ENCODE measurements around the gene ANKRD44.
A peak's percentile ranks its signal among the peaks of the same experiment; 100 is the strongest.

Gene ANKRD44

DNA sequence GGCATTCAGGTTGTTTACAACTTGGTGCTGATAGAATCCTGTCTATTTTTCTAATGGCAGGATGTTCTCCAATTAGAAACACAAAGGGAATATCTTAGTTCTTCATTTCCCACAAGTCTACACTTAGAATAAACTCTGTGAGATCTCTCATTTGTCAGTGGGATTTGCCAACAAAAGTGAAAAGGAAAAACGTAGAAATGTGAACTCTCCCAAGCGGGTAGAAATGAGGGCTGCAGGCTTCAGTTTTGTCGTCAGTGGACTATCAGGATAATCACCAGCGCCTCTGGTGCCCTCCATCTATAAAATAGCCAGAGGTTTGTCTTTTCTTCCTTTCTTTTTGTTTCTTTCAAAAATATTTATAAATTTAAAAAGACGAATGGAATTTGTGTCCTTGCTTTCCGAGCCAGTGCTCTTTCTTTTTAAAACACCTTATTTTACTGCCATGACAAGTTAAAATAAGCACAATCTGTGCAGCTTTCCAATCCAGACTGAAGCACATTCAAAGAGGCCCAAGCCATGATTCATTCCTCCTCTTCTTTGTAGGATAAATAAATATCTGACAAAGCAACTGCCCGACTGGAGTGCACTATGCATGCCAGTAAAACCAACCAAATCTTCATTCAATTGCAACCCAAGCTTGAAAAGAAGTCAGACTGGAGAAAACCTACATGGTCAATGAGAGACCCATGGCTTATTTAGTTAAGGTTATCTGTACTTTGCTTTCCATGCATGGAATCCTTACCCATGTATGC is 185.8 kb downstream of the ANKRD44 start:
- DNase-seq (ENCODE audit: low spot score): no peak
- H3K4me3 Mint-ChIP-seq: no peak overlapping the region
- H3K9me3 Mint-ChIP-seq: peaks cover 17% of the 10 kb centered on the region
- no peaks in the 10 kb centered on the region for H3K27me3 Mint-ChIP-seq (ENCODE audit: low read depth)
- peak overlapping the region; percentile 31 for H3K27ac Mint-ChIP-seq
- H3K4me1 Mint-ChIP-seq (ENCODE audit: low read depth): peaks cover 46% of the 10 kb centered on the region
- peaks cover 80% of the 10 kb centered on the region for H3K36me3 Mint-ChIP-seq (ENCODE audit: low read depth)

DNA sequence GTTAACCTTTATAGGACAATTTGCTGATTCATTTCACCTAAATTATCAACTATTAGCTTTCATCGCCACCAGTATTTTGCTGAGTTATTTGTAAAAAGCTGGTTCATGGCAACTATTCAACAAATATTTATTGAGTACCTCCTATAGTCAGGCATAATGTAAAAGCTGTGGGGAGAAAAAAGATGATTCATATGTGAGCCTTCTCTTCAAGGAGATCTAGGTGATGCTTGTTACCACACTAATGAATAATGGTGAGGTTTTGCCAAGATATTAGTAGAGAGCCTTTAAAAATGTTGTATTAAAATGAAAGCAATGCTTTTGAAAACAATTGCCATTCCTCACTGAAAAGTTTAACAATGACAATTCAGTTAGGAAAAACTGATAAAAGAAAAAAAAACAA is 187.8 kb downstream of the ANKRD44 start:
- peaks cover 3% of the 10 kb centered on the region for H3K9me3 Mint-ChIP-seq
- H3K27me3 Mint-ChIP-seq (ENCODE audit: low read depth): no peaks in the 10 kb centered on the region

DNA sequence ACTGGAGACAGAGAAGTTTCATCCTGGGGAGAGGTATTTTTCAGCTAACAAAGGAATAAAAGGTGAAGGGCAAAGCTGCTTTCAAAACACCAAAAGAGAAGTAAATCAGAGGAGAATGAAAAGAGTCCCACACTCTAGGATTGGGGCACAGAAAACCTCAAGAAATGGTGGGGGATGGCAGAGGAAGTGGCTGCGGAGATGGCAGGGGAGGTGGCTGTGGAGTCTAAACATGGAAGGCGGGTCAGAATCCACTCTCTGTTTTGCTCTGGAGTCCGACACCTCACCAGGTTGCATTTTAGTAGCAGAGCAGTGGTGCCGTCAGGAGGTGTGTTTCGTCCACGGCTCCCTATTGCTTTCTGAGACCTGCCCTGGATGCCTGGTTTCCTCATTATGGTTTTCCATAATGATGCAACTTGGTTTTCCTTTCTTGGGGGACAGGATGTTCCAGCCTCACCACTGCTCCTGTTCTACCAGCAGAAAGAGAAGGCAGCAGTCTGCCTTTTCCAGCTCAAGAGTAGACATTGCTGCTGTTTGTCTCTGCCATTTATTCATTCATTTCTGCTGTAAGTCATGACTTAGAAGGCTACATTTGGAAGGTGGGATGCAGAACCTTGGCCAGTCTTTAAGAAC is 188.7 kb downstream of the ANKRD44 start:
- DNase-seq (ENCODE audit: low spot score): no peak
- Mint-ChIP-seq H3K4me3 (peak overlapping the region; percentile 10), H3K27me3 (ENCODE audit: low read depth) (no peaks in the 10 kb centered on the region), H3K27ac (peak overlapping the region; percentile 48), H3K4me1 (ENCODE audit: low read depth) (peaks cover 36% of the 10 kb centered on the region), H3K9me3 (no peaks in the 10 kb centered on the region), H3K36me3 (ENCODE audit: low read depth) (peaks cover 80% of the 10 kb centered on the region)

More for the DNA sequence above, 187.8 kb downstream of the ANKRD44 start:
- Mint-ChIP-seq H3K4me1 (ENCODE audit: low read depth) (peaks cover 37% of the 10 kb centered on the region), H3K27ac (no peak overlapping the region), H3K36me3 (ENCODE audit: low read depth) (peaks cover 78% of the 10 kb centered on the region), H3K4me3 (no peak overlapping the region)
- no peak for DNase-seq (ENCODE audit: low spot score)

- Mint-ChIP-seq H3K27me3 (ENCODE audit: low read depth) (no peaks in the 10 kb centered on the region), H3K27ac (peak overlapping the region; percentile 61), H3K4me1 (ENCODE audit: low read depth) (peaks cover 40% of the 10 kb centered on the region), H3K36me3 (ENCODE audit: low read depth) (peaks cover 81% of the 10 kb centered on the region), H3K9me3 (no peaks in the 10 kb centered on the region), H3K4me3 (peak overlapping the region; percentile 10)
- DNase-seq (ENCODE audit: low spot score): no peak
Observed at GRCh38 chr2:197121255-197121654, 189.3 kb downstream of the ANKRD44 start.

DNA sequence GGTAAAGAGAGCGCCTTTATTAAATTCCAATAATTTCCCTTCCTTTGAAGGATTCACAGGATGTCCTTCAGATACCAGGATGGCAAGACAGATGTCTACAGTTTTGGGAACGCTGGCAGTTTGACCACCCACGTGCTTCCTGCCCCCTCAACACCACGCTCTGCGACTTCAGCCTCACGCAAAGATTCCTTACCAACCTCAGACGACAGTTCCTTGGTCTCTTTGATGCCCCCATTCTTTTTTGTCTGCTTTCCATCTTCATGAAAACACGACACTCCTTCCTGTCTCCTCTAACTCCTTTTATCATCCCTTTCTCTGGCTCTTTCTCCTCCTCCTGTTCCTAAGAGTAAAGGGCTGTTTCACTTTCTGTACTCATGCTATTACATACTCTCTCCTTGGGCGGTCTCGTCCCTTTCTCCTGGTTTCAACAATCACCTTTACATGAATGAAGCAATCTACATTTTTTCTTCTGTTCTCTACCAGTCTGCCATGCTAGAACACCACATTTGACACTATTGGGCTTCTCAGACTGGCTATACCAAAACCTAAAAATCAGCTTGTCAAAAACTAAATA is 194.2 kb downstream of the ANKRD44 start:
- Mint-ChIP-seq H3K36me3 (ENCODE audit: low read depth) (peaks cover 52% of the 10 kb centered on the region), H3K27ac (peak overlapping the region; percentile 47), H3K27me3 (ENCODE audit: low read depth) (no peaks in the 10 kb centered on the region), H3K9me3 (no peaks in the 10 kb centered on the region), H3K4me3 (no peak overlapping the region), H3K4me1 (ENCODE audit: low read depth) (peaks cover 28% of the 10 kb centered on the region)
- DNase-seq (ENCODE audit: low spot score): no peak

DNA sequence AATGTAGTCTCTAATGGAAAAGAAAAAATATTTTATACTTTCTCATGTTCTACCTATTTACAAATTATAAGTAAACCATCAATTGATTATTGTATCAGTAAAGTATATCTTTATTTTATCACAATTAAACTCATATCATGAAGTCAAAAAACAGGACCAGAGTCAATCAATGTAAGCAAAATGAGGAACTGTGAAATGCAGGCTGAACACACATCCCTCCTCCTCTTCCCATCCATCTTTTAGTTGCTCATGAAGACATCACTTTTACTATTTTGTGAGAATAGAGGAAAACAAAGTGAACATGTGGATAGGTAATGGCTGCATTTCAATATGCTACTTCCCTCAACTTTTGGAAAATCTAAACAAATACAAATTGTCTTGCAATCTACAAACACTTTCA is 195.3 kb downstream of the ANKRD44 start:
- peaks cover 23% of the 10 kb centered on the region for H3K4me1 Mint-ChIP-seq (ENCODE audit: low read depth)
- no peak overlapping the region for H3K27ac Mint-ChIP-seq
- H3K4me3 Mint-ChIP-seq: no peak overlapping the region

DNA sequence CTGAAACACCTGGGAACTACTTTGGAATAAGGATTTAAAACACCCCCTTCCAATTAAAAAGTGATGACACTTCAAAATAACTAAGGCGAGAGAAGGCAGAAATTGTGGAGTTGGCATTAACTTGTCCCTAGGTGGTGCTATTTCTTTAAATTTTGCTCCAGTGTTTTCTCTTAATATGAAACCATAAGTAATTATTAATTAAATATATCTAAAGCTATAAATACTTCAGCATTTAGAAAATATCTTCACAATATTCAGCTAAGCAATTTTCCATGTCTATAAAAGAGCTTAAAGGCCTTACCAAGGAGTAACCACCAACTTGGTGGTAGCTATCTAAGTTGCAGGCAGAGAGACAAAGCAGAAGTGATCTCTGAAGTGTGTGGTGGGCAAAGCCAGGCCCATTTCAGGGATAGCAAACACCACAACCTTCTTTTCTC is 197.3 kb downstream of the ANKRD44 start:
- no peaks in the 10 kb centered on the region for H3K9me3 Mint-ChIP-seq
- H3K4me1 Mint-ChIP-seq (ENCODE audit: low read depth): peaks cover 16% of the 10 kb centered on the region
- no peak overlapping the region for H3K4me3 Mint-ChIP-seq
- H3K27ac Mint-ChIP-seq: peak overlapping the region; percentile 72
- H3K27me3 Mint-ChIP-seq (ENCODE audit: low read depth): no peaks in the 10 kb centered on the region
- peaks cover 37% of the 10 kb centered on the region for H3K36me3 Mint-ChIP-seq (ENCODE audit: low read depth)
- no peak for DNase-seq (ENCODE audit: low spot score)

More for the DNA sequence above, 195.3 kb downstream of the ANKRD44 start:
- Mint-ChIP-seq H3K9me3 (no peaks in the 10 kb centered on the region), H3K27me3 (ENCODE audit: low read depth) (no peaks in the 10 kb centered on the region), H3K36me3 (ENCODE audit: low read depth) (peaks cover 46% of the 10 kb centered on the region)
- DNase-seq (ENCODE audit: low spot score): no peak

- H3K4me1 Mint-ChIP-seq (ENCODE audit: low read depth): peaks cover 4% of the 10 kb centered on the region
- H3K36me3 Mint-ChIP-seq (ENCODE audit: low read depth): peaks cover 29% of the 10 kb centered on the region
- H3K9me3 Mint-ChIP-seq: no peaks in the 10 kb centered on the region
- no peak overlapping the region for H3K27ac Mint-ChIP-seq
- no peaks in the 10 kb centered on the region for H3K27me3 Mint-ChIP-seq (ENCODE audit: low read depth)
- H3K4me3 Mint-ChIP-seq: no peak overlapping the region
- no peak for DNase-seq (ENCODE audit: low spot score)
Observed at GRCh38 chr2:197109326-197109725, 201.3 kb downstream of the ANKRD44 start.

- Mint-ChIP-seq H3K27ac (no peak overlapping the region), H3K9me3 (no peaks in the 10 kb centered on the region), H3K4me3 (no peak overlapping the region), H3K4me1 (ENCODE audit: low read depth) (peaks cover 3% of the 10 kb centered on the region), H3K27me3 (ENCODE audit: low read depth) (no peaks in the 10 kb centered on the region), H3K36me3 (ENCODE audit: low read depth) (peaks cover 31% of the 10 kb centered on the region)
- DNase-seq (ENCODE audit: low spot score): no peak
Observed at GRCh38 chr2:197108758-197109157, 201.8 kb downstream of the ANKRD44 start.

DNA sequence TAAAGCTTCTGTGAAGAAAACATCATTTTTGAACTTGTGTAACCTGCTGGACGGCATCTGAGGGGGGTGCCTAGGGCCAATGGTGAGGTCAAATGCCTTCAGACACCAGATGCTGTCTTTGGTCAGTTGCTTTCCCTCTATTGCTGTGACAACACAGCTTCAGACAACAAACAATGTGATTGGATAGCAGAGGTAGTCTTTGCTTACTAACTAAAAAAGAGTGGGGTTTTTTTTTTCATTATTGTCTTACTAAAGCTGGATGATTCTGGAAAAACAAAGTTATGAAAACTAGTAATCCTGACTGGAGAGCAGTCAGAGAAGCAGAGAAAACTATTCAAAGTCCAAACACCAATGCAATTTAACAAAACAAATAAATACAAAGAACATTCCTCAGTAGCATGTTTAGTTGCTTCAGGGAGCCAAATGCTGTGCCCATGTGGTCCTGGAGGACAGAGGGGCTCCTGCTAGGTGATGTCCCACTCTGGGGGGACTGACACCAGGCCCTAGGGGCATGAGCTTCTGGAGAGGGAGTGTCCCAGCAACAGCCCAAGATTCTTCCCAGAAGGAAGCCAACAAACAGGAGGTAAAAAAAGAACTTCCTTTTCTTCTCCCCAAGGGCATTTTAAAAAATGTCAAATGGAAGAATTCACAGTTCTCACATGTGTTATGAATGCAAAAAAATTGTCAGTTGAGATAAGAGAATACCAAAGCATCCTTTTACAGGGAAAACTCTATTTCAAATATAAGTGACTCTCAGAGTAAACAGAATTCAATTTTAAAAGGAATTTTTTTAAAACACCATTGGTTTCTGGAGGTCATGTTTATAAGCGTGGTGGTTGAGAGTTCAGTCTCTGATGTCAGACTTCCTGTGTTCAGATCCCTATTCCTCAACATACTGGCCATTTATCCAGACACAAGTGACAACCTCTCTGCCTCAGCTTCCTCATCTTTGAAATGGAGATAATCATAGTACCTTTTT is 203.0 kb downstream of the ANKRD44 start:
- no peak overlapping the region for H3K4me3 Mint-ChIP-seq
- H3K36me3 Mint-ChIP-seq (ENCODE audit: low read depth): peaks cover 35% of the 10 kb centered on the region
- no peaks in the 10 kb centered on the region for H3K4me1 Mint-ChIP-seq (ENCODE audit: low read depth)
- H3K27ac Mint-ChIP-seq: peak overlapping the region; percentile 47
- no peaks in the 10 kb centered on the region for H3K27me3 Mint-ChIP-seq (ENCODE audit: low read depth)
- no peak for DNase-seq (ENCODE audit: low spot score)
- H3K9me3 Mint-ChIP-seq: no peaks in the 10 kb centered on the region

DNA sequence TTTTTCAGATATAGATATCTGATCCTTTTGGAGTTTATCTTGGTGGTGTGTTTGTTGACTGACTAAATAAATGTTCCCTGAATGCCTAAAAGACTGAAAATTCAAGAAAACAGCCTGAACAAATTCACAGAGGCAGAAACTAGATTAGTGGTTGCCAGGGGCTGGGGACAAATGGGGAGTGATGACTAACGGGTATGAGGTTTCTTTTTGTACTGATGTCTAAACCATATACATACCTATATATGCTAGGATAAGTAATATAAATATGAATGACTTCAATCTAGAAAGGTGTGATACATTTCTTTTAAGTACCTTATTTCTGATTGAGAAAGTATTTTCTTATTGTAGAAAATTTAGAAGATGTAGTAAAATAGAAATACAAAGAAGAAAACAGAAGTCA is 207.2 kb downstream of the ANKRD44 start:
- Mint-ChIP-seq H3K9me3 (no peaks in the 10 kb centered on the region), H3K4me3 (no peak overlapping the region)

GRCh38 chr2:197102231-197102630 is 208.3 kb downstream of the ANKRD44 start:
- H3K27me3 Mint-ChIP-seq (ENCODE audit: low read depth): no peaks in the 10 kb centered on the region
- H3K36me3 Mint-ChIP-seq (ENCODE audit: low read depth): peaks cover 57% of the 10 kb centered on the region
- H3K27ac Mint-ChIP-seq: no peak overlapping the region
- H3K4me1 Mint-ChIP-seq (ENCODE audit: low read depth): peaks cover 2% of the 10 kb centered on the region
- no peak for DNase-seq (ENCODE audit: low spot score)
- H3K9me3 Mint-ChIP-seq: no peaks in the 10 kb centered on the region
- H3K4me3 Mint-ChIP-seq: no peak overlapping the region

More for the DNA sequence above, 207.2 kb downstream of the ANKRD44 start:
- no peaks in the 10 kb centered on the region for H3K27me3 Mint-ChIP-seq (ENCODE audit: low read depth)
- no peak for DNase-seq (ENCODE audit: low spot score)
- H3K4me1 Mint-ChIP-seq (ENCODE audit: low read depth): peaks cover 2% of the 10 kb centered on the region
- H3K36me3 Mint-ChIP-seq (ENCODE audit: low read depth): peaks cover 49% of the 10 kb centered on the region
- H3K27ac Mint-ChIP-seq: no peak overlapping the region

DNA sequence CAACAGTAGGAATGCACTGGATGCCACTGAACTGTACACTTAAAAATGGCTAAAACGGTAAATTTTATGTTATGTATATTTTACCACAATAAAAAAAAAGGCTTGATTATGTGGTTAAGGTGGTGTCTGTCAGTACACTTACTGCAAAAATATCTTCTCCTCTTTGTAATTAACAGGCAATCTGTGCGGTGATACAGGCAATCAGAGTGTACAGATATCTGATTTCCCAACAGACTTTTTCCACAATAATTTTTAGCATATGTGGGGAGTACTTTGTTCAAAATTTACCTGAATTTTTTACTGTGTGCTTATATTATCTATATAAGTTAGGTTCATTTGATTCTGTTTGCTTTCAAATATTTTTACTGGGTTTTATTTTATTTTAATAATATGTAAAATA is 209.1 kb downstream of the ANKRD44 start:
- Mint-ChIP-seq H3K27me3 (ENCODE audit: low read depth) (no peaks in the 10 kb centered on the region), H3K4me1 (ENCODE audit: low read depth) (peaks cover 2% of the 10 kb centered on the region), H3K27ac (no peak overlapping the region), H3K36me3 (ENCODE audit: low read depth) (peaks cover 54% of the 10 kb centered on the region), H3K4me3 (no peak overlapping the region), H3K9me3 (no peaks in the 10 kb centered on the region)
- DNase-seq (ENCODE audit: low spot score): no peak

Measured in T-helper 2 cell treated with Interferon-gamma antibody and Interleukin-4, amounts not matched to agents 5 μg/mL and 100 μg/mL, for 36 hours (primary cell).